ENCODE data around the gene MGST1.

DNA sequence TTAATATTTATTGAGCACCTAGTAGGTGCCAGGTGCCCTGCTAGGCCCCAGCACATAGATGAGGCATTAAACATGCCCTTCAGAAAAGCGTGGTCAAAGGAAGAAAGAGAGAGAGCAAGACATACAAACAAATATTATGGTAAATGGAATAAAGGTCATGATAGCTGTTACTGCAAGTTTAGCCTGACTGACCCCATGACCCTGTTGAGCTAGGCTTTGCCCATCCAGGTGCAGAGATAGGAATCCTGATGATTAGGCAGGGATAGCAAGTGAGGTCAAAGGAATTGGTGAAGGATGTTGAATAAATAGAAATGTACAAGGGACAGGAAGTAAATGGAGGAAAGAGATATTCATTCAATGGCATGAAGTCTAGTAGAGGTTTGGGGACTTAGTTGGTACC lies 36.5 kb upstream of the MGST1 start:
- TF ChIP-seq, protein P1, sequence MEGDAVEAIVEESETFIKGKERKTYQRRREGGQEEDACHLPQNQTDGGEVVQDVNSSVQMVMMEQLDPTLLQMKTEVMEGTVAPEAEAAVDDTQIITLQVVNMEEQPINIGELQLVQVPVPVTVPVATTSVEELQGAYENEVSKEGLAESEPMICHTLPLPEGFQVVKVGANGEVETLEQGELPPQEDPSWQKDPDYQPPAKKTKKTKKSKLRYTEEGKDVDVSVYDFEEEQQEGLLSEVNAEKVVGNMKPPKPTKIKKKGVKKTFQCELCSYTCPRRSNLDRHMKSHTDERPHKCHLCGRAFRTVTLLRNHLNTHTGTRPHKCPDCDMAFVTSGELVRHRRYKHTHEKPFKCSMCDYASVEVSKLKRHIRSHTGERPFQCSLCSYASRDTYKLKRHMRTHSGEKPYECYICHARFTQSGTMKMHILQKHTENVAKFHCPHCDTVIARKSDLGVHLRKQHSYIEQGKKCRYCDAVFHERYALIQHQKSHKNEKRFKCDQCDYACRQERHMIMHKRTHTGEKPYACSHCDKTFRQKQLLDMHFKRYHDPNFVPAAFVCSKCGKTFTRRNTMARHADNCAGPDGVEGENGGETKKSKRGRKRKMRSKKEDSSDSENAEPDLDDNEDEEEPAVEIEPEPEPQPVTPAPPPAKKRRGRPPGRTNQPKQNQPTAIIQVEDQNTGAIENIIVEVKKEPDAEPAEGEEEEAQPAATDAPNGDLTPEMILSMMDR (IDR thresholded peaks at IDR 0.05; ENCODE audit: borderline replicate concordance, extremely low read depth, low read length, poor library complexity, severe bottlenecking): no peak
- TF ChIP-seq EZH2 (IDR thresholded peaks at IDR 0.05; ENCODE audit: borderline replicate concordance, low read depth, low read length, severe bottlenecking): no peak
